Measurements from ENCODE around the gene NNAT. TPM values are rescaled to one million over a fixed set of nuclear protein-coding genes. Genes with fewer than 3 reads are reported as not detected.
"Not testable (repeated sequence)": the region's sequence is repeated elsewhere in the genome, so short reads cannot be mapped to it uniquely, and the experiment has no call there.

Gene NNAT
- total RNA-seq, 6 experiments from 2014 or later, result not detected

DNA sequence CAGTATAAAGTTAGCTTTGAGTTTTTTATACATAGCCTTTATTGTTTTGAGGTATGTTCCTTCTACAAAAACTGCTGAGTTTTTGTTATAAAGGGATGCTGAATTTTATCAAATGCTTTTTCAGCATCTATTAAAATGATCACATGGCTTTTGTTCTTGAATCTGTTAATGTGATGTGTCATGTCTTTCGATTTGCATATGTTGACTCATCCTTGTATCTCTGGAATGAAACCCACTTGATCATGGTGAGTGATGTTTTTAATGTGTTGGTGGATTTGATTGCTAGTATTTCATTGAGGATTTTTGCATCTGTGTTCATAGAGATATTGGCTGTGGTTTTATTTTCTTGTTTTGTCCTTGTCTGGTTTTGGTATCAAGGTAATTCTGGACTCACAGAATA lies 31.4 kb downstream of the NNAT start:
- H3K27ac ChIP-seq, result no peak overlapping the region
- H3K27me3 ChIP-seq, result no peaks in the 10 kb centered on the region
- 21% methylated on average over 1 of the region's 1 CpG for WGBS (ENCODE audit: insufficient coverage, low coverage, low lambda C conversion rate, missing lambda C conversion rate)
- H3K9me3 ChIP-seq, result no peaks in the 10 kb centered on the region
- DNase-seq, result no peak
- no peaks in the 10 kb centered on the region for H3K4me1 ChIP-seq
- H3K36me3 ChIP-seq, result no peaks in the 10 kb centered on the region
- intact Hi-C loops (cut with DNase I), result no loop called here
- no peak overlapping the region for H3K4me3 ChIP-seq
- no peak for TF ChIP-seq POLR2A (IDR thresholded peaks at IDR 0.05)
- TF ChIP-seq, protein P1, sequence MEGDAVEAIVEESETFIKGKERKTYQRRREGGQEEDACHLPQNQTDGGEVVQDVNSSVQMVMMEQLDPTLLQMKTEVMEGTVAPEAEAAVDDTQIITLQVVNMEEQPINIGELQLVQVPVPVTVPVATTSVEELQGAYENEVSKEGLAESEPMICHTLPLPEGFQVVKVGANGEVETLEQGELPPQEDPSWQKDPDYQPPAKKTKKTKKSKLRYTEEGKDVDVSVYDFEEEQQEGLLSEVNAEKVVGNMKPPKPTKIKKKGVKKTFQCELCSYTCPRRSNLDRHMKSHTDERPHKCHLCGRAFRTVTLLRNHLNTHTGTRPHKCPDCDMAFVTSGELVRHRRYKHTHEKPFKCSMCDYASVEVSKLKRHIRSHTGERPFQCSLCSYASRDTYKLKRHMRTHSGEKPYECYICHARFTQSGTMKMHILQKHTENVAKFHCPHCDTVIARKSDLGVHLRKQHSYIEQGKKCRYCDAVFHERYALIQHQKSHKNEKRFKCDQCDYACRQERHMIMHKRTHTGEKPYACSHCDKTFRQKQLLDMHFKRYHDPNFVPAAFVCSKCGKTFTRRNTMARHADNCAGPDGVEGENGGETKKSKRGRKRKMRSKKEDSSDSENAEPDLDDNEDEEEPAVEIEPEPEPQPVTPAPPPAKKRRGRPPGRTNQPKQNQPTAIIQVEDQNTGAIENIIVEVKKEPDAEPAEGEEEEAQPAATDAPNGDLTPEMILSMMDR (IDR thresholded peaks at IDR 0.05), result no peak
- no peak for ATAC-seq

DNA sequence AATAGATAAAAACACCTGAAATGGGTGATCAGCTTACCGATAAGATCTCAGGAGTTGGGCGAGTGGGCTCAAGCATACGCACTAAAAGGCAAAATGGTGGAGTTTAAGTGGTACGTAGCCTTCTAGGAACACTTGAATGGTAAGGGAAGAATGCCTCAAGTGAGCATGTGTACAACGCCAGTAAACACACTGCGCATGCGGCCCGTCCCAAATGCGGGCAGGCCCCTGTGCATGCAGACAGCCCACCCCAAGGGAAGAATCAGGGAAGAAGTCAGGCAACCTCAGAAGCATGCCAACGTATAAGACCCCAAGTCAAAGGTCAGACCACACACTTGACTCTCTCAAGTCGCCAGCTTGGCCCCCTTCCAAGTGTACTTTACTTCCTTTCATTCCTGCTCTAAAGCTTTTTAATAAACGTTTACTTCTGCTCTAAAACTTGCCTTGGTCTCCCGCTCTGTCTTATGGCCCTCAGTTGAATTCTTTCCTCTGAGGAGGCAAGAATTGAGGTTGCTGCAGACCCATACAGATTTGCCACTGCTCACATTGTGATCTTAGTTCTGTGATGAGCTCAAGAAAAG lies 33.8 kb downstream of the NNAT start:
- H3K36me3 ChIP-seq; H3K4me3 ChIP-seq; H3K27me3 ChIP-seq; intact Hi-C loops (cut with DNase I); ATAC-seq; H3K4me1 ChIP-seq; H3K27ac ChIP-seq; DNase-seq; H3K9me3 ChIP-seq: not testable (repeated sequence)
- 57% methylated on average over 9 of the region's 13 CpGs for WGBS (ENCODE audit: insufficient coverage, low coverage, low lambda C conversion rate, missing lambda C conversion rate)

DNA sequence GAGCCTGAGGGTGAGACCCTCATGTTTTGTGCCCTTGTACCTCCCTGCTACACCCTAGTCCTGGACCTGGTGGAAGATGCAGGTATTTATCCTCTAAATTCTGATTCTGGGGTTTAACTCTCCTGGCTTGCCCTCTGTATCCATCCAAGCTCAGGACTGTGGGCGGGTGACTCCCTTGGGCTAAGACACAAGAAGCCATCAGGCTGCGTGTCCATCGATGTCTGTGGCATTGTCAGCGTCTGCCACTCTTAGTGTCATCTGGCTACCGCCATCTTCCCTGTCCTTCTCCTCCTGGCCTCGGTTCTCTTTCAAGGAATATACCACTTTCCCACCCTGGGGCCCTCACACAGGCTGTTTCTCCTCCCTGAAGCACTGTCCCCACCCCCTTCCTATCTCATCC lies 35.5 kb downstream of the NNAT start:
- Histone ChIP-seq H3K4me1 (no peaks in the 10 kb centered on the region), H3K36me3 (no peaks in the 10 kb centered on the region), H3K9me3 (no peaks in the 10 kb centered on the region), H3K4me3 (no peak overlapping the region), H3K27ac (no peak overlapping the region), H3K27me3 (no peaks in the 10 kb centered on the region)
- whole genome bisulfite sequencing (ENCODE audit: insufficient coverage, low coverage, low lambda C conversion rate, missing lambda C conversion rate), result 68% methylated on average over 2 of the region's 6 CpGs
- TF ChIP-seq, protein P1 (IDR thresholded peaks at IDR 0.05), result no peak
- TF ChIP-seq POLR2A (IDR thresholded peaks at IDR 0.05), result no peak
- ATAC-seq (no peak), DNase-seq (no peak)
- intact Hi-C loops (cut with DNase I), result no loop called here

DNA sequence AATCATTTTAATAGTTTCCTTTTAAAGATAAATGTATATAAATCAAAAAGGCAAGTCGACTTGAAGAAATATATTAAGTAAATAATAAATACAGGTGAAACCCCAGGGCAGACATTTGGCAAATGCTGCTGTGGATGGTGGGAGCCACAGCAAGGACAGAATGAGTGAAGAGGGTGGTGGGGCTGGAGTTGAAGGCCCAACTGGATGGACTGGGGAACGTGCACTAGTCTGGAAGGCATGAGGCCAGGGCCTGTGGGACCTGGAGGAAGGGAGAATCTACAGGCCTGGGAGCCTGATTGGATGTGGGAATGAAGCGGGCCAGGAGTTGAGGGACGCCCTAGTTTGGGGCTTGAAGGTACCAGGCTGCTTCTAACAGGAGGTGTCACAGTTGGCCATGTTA lies 37.3 kb downstream of the NNAT start:
- ATAC-seq, result no peak
- DNase-seq, result no peak
- Histone ChIP-seq H3K27me3 (no peaks in the 10 kb centered on the region), H3K4me1 (no peaks in the 10 kb centered on the region), H3K27ac (no peak overlapping the region), H3K9me3 (no peaks in the 10 kb centered on the region), H3K36me3 (no peaks in the 10 kb centered on the region), H3K4me3 (no peak overlapping the region)
- TF ChIP-seq POLR2A (IDR thresholded peaks at IDR 0.05), result no peak
- TF ChIP-seq, protein P1 (IDR thresholded peaks at IDR 0.05), result no peak
- intact Hi-C loops (cut with DNase I), result no loop called here
- WGBS (ENCODE audit: insufficient coverage, low coverage, low lambda C conversion rate, missing lambda C conversion rate), result 58% methylated on average over 2 of the region's 4 CpGs

DNA sequence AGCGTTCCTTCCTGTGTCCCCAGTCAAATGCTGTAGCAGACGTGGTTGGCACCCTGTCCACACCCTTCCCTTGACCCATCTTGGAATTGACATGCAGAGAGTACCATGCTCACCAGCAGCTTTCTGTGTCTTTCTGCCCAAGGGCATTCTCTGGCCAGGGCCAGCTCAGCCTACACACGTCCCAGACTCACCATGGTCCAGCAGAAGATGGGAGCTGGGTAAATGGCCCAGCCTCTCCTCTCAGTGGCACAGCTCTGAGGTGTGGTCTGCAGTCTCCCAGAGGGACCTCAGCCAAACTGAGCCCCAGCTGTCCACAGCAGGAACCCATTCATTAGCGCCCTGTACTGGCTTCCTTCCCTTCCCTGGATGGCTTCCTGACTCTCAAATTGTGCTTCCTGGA lies 37.7 kb downstream of the NNAT start:
- H3K9me3 ChIP-seq, result no peaks in the 10 kb centered on the region
- H3K27ac ChIP-seq, result no peak overlapping the region
- H3K36me3 ChIP-seq, result no peaks in the 10 kb centered on the region
- 69% methylated on average over 2 of the region's 4 CpGs for WGBS (ENCODE audit: insufficient coverage, low coverage, low lambda C conversion rate, missing lambda C conversion rate)
- ATAC-seq (peak in 1 of 4 donors; percentile 19), DNase-seq (no peak)
- no peak overlapping the region for H3K4me3 ChIP-seq
- H3K4me1 ChIP-seq, result no peaks in the 10 kb centered on the region
- no peak for TF ChIP-seq POLR2A (IDR thresholded peaks at IDR 0.05)
- TF ChIP-seq, protein P1 (IDR thresholded peaks at IDR 0.05), result no peak
- intact Hi-C loops (cut with DNase I), result no loop called here
- no peaks in the 10 kb centered on the region for H3K27me3 ChIP-seq
